HK-2 (cell line): ENCODE results near the gene RTN4.
"Not testable (repeated sequence)": the region's sequence is repeated elsewhere in the genome, so short reads cannot be mapped to it uniquely, and the experiment has no call there.

Source experiments
- DNase-seq: peaks from one replicate; pipeline ENCODE4 v3.0.0-alpha.2; 2018; ENCODE audit not compliant: unreplicated experiment

Gene RTN4

GRCh38 chr2:55063713-55064323 lies 13.6 kb upstream of the RTN4 start:
- no peak for DNase-seq

GRCh38 chr2:55063226-55063625 lies 13.0 kb upstream of the RTN4 start:
- DNase-seq, result no peak

GRCh38 chr2:55062754-55063153 lies 12.5 kb upstream of the RTN4 start:
- no peak for DNase-seq

- no peak for DNase-seq
Observed at GRCh38 chr2:55061523-55062344, 11.5 kb upstream of the RTN4 start.

GRCh38 chr2:55059793-55060192 lies 9.5 kb upstream of the RTN4 start:
- no peak for DNase-seq

GRCh38 chr2:55057474-55057873 lies 7.2 kb upstream of the RTN4 start:
- DNase-seq, result no peak

- DNase-seq, result peak; percentile 17
Observed at GRCh38 chr2:55056024-55056521, 5.8 kb upstream of the RTN4 start.

- DNase-seq, result no peak
Observed at GRCh38 chr2:55054106-55054875, 4.0 kb upstream of the RTN4 start.

GRCh38 chr2:55053225-55053624 lies 3.0 kb upstream of the RTN4 start:
- not testable (repeated sequence) for DNase-seq

- no peak for DNase-seq
Observed at GRCh38 chr2:55052129-55053061, 2.1 kb upstream of the RTN4 start.

GRCh38 chr2:55051026-55051866 lies 995 bp upstream of the RTN4 start:
- DNase-seq, result peak; percentile 78

- no peak for DNase-seq
Observed at GRCh38 chr2:55049821-55050099, 491 bp downstream of the RTN4 start.

GRCh38 chr2:55049043-55049820 lies 1.0 kb downstream of the RTN4 start:
- peak; percentile 77 for DNase-seq

- DNase-seq, result peak; percentile 28
Observed at GRCh38 chr2:55048508-55049042, 1.7 kb downstream of the RTN4 start.

- peak; percentile 29 for DNase-seq
Observed at GRCh38 chr2:55047677-55048299, 2.5 kb downstream of the RTN4 start.

GRCh38 chr2:55045780-55046179 lies 4.5 kb downstream of the RTN4 start:
- DNase-seq, result no peak

GRCh38 chr2:55043841-55044240 lies 6.4 kb downstream of the RTN4 start:
- no peak for DNase-seq

- no peak for DNase-seq
Observed at GRCh38 chr2:55038428-55038827, 11.8 kb downstream of the RTN4 start.

- DNase-seq, result no peak
Observed at GRCh38 chr2:55035716-55036115, 14.5 kb downstream of the RTN4 start.
